GM18909 (cell line): ENCODE measurements around the gene STX8.
"Not testable (repeated sequence)": the region's sequence is repeated elsewhere in the genome, so short reads cannot be mapped to it uniquely, and the experiment has no call there.

Experiments used
- ATAC-seq: cut with Tn5 transposase; IDR thresholded peaks from one replicate; pipeline ENCODE4 v1.9.1; 2021; ENCODE audit warnings: mild to moderate bottlenecking; ENCODE audit not compliant: unreplicated experiment, poor library complexity

The STX8 gene

DNA sequence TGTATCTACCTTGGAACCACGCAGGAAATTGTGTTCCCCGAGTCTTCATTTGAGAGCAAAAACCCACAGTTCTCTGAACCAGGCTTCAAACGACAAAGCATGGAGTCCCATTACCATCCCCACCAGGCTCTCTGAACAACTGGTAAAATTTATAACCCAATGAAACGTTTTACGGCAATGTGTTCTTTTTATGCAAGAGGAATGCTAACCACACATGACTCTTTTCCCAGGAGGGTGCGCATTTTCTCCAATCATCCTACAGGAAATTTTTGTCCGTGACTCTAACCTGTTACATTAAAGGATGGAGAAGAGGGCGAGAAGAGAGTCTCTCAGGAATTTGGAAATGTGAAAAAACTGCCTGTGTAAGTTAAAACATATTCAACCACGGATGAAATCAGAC, 17.8 kb downstream of the STX8 start:
- ATAC-seq = no peak

DNA sequence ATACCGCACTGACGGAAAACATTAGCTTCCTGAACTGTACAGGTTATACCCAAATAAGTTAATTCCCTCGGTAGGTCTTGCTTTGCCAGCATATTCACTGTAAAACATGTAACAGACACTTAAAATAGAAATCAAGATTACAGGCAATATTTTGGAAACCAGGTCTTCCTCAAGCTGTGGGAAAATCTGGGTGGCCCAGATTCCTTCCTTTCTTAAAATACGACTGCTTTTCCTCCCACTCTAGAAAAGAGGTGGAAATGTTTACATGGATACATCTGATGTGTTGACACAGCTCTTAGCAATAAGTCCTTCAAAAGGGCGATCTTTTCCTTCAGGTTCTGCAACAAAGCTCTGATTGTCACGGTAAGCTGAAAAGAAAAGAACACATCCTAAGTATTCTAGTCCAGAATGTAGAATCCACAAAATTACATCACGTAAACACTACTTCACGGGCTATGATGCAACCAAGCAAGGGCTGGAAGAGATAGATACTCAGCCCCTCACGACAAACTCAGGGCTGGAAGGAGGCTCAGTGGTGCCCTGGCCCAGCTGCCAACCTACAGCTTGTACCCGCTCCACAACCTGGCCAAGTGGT, 18.4 kb downstream of the STX8 start:
- ATAC-seq = no peak

DNA sequence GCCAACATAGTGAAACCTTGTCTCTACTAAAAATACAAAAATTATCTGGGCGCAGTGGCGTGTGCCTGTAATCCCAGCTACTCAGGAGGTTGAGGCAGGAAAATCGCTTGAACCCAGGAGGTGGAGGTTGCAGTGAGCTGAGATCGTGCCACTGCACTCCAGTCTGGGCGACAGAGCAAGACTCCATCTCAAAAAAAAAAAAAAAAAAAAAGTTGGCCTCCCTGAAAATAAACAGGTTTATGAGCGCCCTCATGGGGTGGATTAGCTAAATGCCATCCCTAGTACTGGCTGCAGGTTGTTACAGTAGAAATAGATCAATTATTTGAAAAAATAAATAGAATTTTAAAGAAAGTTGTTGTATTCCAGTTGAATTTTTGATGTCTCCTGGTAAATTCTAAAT, 20.9 kb downstream of the STX8 start:
- not testable (repeated sequence) for ATAC-seq

DNA sequence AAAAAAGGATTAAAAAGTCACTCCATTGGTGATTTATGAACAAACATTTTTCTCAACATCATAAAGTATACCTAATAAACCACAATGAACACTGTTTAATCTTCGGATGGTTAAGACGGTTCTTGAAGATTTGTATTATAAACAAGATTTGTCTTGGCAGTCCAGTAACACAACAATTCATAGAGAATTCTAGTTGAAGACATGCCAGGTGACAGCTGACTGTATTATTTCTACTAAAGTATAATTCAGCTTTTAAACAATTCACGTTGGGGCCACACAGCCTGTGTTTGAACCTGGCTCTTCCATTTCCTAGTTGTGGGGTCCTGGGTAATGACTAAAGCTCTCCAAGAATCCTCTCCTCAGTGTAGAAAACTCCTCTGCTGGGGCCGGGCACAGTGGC, 22.0 kb downstream of the STX8 start:
- ATAC-seq = no peak

DNA sequence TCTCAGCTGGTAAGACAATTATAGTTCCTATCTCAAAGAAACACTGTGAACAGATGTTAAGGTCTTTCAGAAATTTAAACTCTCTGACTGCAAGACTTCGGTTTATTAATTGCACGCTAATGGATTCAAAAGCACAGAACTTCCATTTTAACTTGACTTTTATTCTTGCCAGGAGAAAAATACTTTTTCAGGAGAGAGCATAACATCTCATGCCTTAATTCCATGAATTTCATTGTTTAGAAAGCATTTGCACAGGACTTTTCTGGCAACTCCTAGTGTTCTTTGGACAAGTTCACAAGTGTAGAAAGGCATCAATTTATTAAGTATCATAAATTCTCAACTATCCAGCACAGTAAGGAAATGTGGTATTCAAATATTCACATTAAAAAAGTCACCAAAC, 22.4 kb downstream of the STX8 start:
- no peak for ATAC-seq

DNA sequence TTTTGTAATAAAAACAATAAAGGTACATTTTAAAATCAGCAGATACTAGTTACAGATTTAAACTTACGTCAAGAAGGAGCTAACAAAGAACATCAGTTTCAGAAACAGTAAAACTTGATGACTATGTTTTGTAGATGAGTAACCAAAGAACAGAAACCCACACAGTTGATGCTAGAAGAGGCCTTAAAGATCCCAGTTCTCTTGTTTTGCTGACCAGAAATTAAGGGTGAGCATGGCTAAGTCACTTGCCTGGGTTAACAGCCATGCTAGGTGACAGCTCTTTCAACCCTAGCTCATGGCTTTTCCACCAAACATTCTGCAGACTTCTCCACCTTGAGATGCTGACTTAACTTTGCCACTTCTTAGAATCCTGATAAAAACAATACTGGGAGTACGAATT, 26.4 kb downstream of the STX8 start:
- ATAC-seq = no peak

DNA sequence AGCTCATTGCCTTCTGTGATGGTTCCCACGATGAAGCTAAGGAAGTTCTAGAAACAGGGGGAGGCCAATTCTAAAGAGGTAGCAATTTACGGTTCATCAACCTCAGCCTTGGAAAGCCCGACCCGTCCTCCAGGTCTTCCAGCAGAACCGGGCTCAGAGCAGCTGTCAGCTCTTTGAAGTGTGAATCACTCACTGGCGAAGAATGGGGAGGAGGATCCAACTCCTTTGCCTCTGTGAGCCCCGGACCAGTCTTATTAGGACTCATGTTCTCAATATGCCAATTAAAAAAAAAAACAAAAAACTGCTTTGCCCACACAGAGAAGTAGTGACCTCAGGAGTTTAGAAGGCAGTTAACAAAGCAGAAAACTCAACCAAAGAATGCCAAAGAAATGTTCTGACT, 31.4 kb downstream of the STX8 start:
- ATAC-seq = no peak

DNA sequence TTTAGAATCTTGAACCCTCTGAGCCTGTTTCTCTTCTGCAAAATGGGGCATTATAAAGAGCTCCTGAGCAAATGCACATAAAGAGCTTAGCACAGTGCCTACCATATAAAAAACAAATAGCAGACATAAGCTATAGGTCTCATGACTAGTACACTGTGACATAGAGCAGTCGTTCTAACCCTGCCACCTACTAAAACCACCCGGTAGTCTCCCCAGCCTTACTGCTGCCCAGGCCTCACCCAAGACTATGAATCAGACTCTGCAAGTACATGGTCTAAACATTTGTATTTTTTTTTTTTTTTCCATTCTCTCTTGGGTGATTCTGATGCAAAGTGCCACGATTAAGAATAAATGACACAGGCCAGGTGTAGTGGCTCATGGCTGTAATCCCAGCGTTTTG, 33.9 kb downstream of the STX8 start:
- no peak for ATAC-seq

DNA sequence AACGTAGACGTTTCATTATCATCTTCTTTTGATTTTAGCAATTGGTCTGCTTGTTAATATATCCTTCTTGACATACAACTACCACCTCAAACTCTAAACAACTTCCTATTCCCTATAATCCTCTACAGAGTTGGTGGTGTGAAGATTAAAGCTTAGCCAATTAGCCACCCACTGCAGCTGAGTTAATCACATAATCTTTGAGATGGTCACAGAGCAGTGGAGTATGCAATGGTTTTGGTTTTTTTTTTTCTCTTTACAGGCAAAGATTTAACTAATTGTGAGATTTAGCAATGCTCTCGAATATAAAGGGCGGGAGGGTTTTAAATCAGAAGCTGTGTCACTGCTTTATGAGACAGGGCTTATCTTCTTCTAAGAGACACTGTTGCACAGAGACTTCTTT, 37.0 kb downstream of the STX8 start:
- ATAC-seq = no peak

DNA sequence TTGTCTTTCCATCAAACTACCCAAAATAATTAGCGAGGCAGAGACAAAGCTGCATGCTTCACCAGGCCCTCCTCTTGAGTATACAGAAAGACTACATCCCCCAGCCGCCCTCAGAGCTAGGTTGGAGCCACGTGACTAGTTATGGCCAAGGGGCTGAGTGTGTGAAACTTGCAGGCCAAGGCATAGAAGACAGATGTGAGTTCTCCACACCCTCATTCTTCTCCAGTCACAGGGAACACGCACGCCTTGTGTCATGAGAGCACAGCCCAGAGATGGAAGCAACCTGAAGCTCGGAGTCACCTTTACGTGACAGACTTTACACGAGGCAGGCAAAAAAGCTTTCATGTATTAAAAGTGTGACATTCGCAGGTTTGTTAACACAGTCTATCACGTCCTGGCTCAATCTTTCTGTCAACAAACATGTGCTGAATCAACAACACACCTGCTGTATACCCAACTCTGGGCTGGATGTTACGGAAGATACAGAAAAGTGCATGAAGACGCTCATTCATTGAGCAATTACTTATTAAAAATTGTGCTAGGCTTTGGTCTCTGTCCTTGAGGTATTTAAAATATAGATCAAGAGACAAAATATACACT, 38.3 kb downstream of the STX8 start:
- ATAC-seq = no peak

DNA sequence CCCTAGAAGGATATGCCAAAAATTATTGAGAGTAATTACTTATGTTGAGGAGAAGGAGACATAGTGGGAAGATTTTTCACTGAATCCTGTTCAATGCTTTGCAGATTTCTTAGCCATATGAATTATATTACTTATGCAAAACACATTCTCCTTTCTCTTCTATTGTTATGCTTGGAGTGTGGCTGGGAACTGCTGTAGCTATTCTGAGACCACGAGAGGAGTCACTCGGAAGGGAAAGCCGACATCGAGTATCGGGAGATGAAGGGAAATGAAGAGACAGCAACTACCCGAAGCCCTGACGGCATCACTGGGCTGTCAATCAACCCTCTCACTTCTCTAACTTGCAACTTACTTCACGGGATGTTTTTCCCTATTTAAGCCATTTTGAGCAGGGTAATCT, 39.6 kb downstream of the STX8 start:
- no peak for ATAC-seq

DNA sequence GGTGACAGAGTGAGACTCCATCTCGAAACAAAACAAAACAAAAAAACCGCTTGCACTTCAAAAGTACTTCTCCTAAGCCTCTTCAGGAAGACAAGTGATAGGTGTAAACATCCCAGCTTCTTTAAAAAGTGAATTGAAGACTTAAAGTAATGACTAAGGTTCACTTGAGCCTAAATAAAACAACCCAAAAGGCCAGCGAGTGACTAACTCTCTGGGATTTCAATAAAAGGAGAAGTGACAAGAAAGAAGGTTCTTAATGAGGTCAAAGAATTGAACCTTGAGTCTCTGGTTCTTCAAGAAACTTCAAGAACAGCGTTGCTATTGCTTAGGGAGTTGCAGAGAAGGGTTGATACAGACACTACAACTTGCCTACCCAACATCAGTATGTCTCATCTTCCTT, 42.2 kb downstream of the STX8 start:
- no peak for ATAC-seq

DNA sequence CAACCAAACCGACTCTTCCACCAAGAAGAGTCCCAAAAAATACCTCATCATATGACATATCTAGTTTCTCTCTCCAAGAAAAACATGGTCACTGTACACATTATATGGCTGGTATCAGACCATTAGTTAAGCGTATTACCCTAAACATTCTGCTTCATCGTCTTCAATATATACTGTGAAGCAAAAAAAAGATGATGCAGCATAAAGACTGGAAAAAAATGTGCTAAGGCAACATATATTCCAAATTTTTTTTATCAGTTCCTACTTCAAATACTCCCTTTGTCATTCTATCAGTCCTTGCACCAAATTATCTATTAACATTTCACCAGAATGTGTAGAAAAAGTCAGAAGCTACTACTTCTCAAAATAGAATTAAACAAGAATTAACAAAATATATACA, 42.9 kb downstream of the STX8 start:
- ATAC-seq = no peak

DNA sequence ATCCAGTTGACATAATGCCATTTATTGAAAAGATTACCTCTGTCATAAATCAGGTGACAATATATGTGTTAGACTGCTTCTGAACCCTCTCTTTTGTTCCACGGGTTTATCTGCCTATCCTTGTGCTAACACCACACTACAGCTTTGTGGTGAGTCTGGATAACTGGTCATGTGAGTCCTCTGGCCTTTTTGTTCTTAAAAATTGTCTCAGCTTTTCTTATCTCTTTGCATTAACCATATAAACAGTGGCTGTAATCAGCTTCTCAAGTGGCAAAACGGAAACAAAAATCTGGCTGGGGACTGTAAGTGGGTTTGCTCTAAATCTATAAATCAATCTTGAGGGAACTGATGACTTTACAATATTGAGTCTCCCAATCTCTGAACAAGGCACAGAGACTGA, 44.6 kb downstream of the STX8 start:
- ATAC-seq = no peak

DNA sequence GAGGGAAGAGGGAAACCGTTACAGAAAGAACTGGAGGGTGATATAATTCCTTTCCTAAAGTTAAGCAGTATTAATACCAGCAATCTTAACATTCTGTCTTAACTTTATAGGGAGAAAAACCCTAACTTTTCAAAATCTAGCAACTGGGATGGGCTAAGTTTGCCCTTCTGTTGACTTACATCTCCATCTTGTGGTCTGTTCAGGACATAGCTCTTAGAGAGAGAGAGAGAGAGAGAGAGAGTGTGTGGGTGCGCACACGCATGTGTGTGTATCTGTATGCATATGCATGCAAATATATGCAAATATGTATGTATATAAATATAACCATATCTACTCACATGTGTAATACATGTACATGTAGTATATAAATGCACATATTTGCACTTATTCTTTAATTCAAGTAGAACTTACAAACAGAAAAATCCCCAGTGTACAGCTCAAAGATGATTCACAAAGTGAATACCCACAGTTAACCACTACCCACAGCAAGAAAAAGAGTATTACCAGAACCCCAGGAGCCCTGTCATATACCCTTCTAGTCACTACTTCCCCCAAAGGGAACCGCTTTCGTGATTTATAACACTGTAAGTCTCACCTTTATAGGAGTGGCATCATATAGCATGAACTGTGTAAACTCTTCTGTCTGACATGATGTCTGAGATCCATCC, 46.5 kb downstream of the STX8 start:
- ATAC-seq = no peak

DNA sequence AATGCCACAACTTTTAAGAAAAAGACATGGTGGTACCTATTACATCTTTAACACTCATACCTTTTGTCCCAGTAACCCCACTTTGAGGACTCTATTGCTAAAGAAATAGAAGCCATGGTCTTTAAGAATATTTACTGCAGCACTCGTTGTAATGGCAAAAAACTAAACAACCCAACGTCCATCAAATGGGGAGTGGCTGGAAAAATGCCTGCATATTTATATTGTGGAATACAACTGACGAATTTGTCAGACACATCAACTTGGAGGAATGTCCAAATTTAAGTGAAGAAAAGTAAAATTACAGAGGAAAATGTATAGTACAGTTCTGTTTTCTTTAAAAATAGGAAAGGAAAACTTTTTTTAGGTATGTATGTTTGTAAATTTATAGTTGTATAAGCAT, 47.8 kb downstream of the STX8 start:
- ATAC-seq = no peak

DNA sequence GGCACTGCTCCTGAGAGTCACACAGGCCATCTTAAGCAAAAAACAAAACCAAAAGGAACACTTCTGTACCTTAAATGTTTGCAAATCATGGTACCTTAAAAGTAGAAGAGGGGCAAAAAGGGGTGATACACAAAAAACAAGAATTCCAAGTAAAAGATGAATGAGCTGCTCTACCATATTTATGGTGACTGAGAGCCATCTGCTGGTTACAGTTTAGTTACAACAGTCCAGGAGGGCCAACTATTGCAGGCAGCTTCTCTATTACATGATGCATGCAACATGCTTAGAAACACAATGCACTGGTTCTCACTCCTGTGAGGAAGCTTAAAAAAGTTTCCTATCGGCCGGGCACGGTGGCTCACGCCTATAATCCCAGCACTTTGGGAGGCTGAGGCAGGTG, 53.5 kb downstream of the STX8 start:
- no peak for ATAC-seq

DNA sequence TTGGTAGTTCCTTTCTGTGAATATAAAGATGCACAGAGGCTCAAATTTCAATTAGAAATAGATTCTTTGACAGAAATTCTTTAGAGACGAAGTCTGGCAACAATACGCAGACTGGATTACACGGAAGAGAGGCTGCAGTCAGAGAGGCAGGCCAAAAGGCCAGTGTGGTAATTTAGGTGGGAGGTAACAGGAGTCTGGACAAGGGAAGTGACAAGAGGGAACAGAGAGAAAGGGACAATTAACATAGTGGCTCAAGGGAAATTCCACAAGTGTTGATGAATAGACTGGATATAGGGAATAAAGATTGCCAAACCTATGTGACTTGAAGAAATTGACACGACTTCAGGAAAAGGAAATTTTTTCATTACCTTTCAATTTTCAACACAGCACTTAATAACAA, 54.6 kb downstream of the STX8 start:
- ATAC-seq = no peak

DNA sequence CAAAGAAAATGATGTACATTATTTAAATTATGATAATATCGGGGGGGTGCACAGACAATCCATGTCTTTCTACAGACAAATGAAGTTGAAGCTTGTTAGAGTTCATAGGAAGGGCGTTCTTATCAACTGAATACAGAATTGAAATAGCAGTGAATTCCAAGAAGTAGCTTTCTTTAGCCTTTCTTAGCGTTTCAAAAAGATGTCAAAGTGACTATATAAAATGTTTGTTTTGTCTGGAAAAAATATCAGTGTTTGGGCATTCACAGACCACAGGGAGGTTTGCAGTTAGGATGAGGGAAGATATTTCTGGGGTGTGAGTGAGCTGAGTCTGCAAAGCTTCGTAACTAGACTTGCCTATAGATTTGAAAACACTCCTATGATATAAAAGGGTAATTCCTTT, 55.0 kb downstream of the STX8 start:
- ATAC-seq = no peak

DNA sequence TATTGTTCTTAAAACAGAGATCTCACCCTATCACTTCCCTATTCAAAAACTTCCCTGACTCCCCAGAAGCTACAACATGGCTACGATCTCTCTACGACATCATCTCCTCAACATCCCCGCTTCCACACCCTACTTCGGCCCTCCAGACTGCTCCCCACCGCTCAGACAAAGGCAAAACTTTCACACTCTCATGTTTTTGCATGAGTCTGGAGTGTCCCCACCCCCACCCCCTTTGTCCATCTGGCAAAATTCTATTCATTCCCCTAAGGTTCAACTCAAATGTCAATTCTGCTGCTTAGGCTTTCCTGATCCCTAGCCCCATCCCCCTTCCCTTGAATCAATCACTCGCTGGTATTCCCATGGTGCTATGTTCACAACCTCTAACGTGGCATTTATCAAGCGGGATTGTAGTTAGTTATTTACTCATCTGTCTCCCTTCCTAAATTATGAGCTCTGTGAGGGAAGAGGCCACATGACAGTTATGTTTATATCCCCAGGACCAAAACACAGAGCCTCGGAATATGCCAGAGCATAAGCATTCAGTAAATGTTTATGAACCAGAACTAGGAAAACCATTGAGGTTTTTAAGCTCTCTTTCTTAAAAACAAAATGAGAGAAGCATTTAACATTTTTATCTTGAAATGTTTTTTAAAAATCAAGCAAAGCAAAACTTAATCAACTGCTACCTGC, 55.9 kb downstream of the STX8 start:
- ATAC-seq = no peak

DNA sequence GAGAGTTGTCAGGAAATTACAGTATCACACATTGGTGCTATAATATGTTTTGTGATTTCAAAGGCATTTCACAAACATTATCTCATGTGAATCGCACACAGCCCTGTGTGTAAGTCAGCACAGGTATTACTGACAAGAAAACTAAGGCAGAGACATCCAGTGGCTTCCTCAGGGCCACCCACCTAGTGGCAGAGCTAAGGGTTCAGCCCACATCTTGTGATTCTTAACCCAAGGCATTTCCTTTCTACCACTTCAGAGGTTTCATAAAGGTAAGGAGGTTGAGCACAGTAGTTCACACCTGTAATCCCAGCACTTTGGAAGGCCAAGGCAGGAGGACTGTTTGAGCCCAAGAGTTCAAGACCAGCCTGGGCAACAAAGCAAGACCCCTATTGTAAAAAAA, 58.2 kb downstream of the STX8 start:
- ATAC-seq = no peak

DNA sequence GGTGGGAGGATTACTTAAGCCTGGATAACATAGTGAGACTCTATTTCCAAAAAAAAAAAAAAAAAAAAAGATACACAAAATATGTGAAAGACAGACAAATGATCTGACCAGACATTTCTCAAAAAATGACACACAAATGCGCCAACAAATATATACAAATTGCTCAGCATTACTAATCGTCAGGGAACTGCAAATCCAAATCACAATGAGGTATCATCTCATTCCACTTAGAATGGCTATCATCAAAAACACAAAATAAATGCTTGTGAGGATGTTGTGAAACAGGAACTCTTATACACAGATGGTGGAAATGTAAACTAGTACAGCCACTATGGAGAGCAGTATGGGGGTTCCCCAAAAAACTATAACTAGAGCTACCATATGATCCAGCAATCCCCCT, 62.4 kb downstream of the STX8 start:
- no peak for ATAC-seq
